DOHH2 (cell line): Measurements from ENCODE around the gene MAMDC2.

Experiments
- EZH2phosphoT487 ChIP-seq: fragments of 200-600 bp; sonication (generic); IDR thresholded peaks from 2 replicates; pipeline ENCODE4 v1.6.1; 2017; ENCODE audit warnings: borderline replicate concordance, mild to moderate bottlenecking, antibody characterized with exemption, low read length, moderate library complexity, mixed read lengths
- TF ChIP-seq, protein P1 (sequence below): fragments of 200-600 bp; sonication (generic); IDR thresholded peaks from one replicate; pipeline ENCODE4 v1.5.1; 2014; ENCODE audit warnings: antibody characterized with exemption, mild to moderate bottlenecking, low read depth, low read length; ENCODE audit not compliant: poor library complexity, severe bottlenecking

DNA sequence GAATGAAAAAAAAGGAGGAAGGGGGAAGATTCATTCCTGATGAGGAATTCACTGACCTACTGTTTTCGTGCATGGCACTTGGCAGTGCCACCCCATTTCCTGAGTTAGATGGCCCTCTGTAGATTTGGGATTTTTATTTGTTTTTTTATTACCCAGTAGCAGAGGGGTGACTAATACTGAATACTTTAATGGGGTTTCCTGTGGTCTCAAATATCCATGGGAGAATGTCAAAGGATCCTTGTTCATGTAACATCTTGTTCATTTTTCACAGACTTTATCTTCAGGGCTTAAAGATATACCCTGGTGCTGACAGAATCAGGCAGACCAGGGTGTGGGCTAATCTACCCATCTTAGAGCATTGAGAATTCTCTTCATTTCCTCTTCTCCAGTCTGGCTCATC, 93.0 kb downstream of the MAMDC2 start:
- TF ChIP-seq, protein P1, sequence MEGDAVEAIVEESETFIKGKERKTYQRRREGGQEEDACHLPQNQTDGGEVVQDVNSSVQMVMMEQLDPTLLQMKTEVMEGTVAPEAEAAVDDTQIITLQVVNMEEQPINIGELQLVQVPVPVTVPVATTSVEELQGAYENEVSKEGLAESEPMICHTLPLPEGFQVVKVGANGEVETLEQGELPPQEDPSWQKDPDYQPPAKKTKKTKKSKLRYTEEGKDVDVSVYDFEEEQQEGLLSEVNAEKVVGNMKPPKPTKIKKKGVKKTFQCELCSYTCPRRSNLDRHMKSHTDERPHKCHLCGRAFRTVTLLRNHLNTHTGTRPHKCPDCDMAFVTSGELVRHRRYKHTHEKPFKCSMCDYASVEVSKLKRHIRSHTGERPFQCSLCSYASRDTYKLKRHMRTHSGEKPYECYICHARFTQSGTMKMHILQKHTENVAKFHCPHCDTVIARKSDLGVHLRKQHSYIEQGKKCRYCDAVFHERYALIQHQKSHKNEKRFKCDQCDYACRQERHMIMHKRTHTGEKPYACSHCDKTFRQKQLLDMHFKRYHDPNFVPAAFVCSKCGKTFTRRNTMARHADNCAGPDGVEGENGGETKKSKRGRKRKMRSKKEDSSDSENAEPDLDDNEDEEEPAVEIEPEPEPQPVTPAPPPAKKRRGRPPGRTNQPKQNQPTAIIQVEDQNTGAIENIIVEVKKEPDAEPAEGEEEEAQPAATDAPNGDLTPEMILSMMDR = no peak
- TF ChIP-seq EZH2phosphoT487 = no peak
